Stimulated activated memory B cell treated with anti-CD40 and anti-IgM and Interleukin-4, amounts not matched to agents 10 μg/mL and 1 μg/mL and 100 μg/mL, for 72 hours (primary cell): ENCODE results near the gene ARTN.

Experiments used
- ATAC-seq: fragments of 150-1000 bp; cut with Tn5 transposase; 2 replicates; pipeline ENCODE4 v1.10.0; 2021
- H3K27ac Mint-ChIP-seq: one replicate; pipeline ENCODE4 v1.8.0; 2022; ENCODE audit warnings: mild to moderate bottlenecking, mixed read lengths
- H3K27me3 Mint-ChIP-seq: one replicate; pipeline ENCODE4 v1.8.0; 2022; ENCODE audit warnings: mixed read lengths
- H3K36me3 Mint-ChIP-seq: one replicate; pipeline ENCODE4 v1.8.0; 2022; ENCODE audit warnings: mixed read lengths
- H3K4me1 Mint-ChIP-seq: one replicate; pipeline ENCODE4 v1.8.0; 2022; ENCODE audit warnings: mixed read lengths
- H3K4me3 Mint-ChIP-seq: one replicate; pipeline ENCODE4 v1.8.0; 2022; ENCODE audit warnings: mild to moderate bottlenecking, moderate library complexity, mixed read lengths
- H3K9me3 Mint-ChIP-seq: one replicate; pipeline ENCODE4 v1.8.0; 2022; ENCODE audit warnings: mixed read lengths

The ARTN gene

GRCh38 chr1:43969416-43969745 lies 35.8 kb downstream of the ARTN start:
- ATAC-seq: no peak
- Mint-ChIP-seq H3K4me3 (peak overlapping the region; percentile 92), H3K36me3 (peaks cover 17% of the 10 kb centered on the region), H3K27me3 (no peaks in the 10 kb centered on the region), H3K9me3 (no peaks in the 10 kb centered on the region), H3K4me1 (peaks cover 36% of the 10 kb centered on the region), H3K27ac (no peak overlapping the region)

- Mint-ChIP-seq H3K36me3 (peaks cover 17% of the 10 kb centered on the region), H3K4me1 (peaks cover 38% of the 10 kb centered on the region), H3K9me3 (no peaks in the 10 kb centered on the region), H3K4me3 (peak within 1 kb of the TSS; percentile 92), H3K27me3 (no peaks in the 10 kb centered on the region), H3K27ac (peak within 1 kb of the TSS; percentile 78)
- peak; percentile 94 for ATAC-seq
These were observed 36.3 kb downstream of the ARTN start, which contains the start of gene DPH2 for GRCh38 chr1:43969746-43970466. Gene DPH2, plus strand, starts transcription at chr1:43970010. Its CDS starts 166 bp downstream, at chr1:43970176.

GRCh38 chr1:43970502-43970901 lies 36.9 kb downstream of the ARTN start:
- H3K9me3 Mint-ChIP-seq: no peaks in the 10 kb centered on the region
- no peak for ATAC-seq
- peaks cover 17% of the 10 kb centered on the region for H3K36me3 Mint-ChIP-seq
- H3K4me3 Mint-ChIP-seq: peak overlapping the region; percentile 92
- peaks cover 39% of the 10 kb centered on the region for H3K4me1 Mint-ChIP-seq
- H3K27ac Mint-ChIP-seq: peak overlapping the region; percentile 78
- H3K27me3 Mint-ChIP-seq: no peaks in the 10 kb centered on the region

GRCh38 chr1:43970911-43971310 lies 37.3 kb downstream of the ARTN start:
- peak overlapping the region; percentile 92 for H3K4me3 Mint-ChIP-seq
- H3K27me3 Mint-ChIP-seq: no peaks in the 10 kb centered on the region
- H3K36me3 Mint-ChIP-seq: peaks cover 17% of the 10 kb centered on the region
- H3K27ac Mint-ChIP-seq: peak overlapping the region; percentile 78
- H3K4me1 Mint-ChIP-seq: peaks cover 43% of the 10 kb centered on the region
- H3K9me3 Mint-ChIP-seq: no peaks in the 10 kb centered on the region
- ATAC-seq: no peak

- Mint-ChIP-seq H3K27me3 (no peaks in the 10 kb centered on the region), H3K4me1 (peaks cover 49% of the 10 kb centered on the region), H3K9me3 (no peaks in the 10 kb centered on the region), H3K27ac (no peak overlapping the region), H3K4me3 (peak overlapping the region; percentile 92), H3K36me3 (peaks cover 22% of the 10 kb centered on the region)
- ATAC-seq: no peak
These were observed 37.9 kb downstream of the ARTN start for GRCh38 chr1:43971336-43971980.

- Mint-ChIP-seq H3K9me3 (no peaks in the 10 kb centered on the region), H3K4me1 (peaks cover 73% of the 10 kb centered on the region), H3K36me3 (peaks cover 27% of the 10 kb centered on the region), H3K27ac (peak overlapping the region; percentile 95), H3K4me3 (peak overlapping the region; percentile 92), H3K27me3 (no peaks in the 10 kb centered on the region)
- no peak for ATAC-seq
These were observed 40.4 kb downstream of the ARTN start for GRCh38 chr1:43973981-43974442.

- H3K27me3 Mint-ChIP-seq: no peaks in the 10 kb centered on the region
- ATAC-seq: peak; percentile 89
- no peaks in the 10 kb centered on the region for H3K9me3 Mint-ChIP-seq
- H3K4me1 Mint-ChIP-seq: peaks cover 68% of the 10 kb centered on the region
- peak within 1 kb of the TSS; percentile 92 for H3K4me3 Mint-ChIP-seq
- peak within 1 kb of the TSS; percentile 95 for H3K27ac Mint-ChIP-seq
- H3K36me3 Mint-ChIP-seq: peaks cover 27% of the 10 kb centered on the region
These were observed 41.0 kb downstream of the ARTN start, which contains the start of gene ATP6V0B for GRCh38 chr1:43974443-43975248. Gene ATP6V0B, plus strand, starts transcription at chr1:43974960. Its CDS starts 81 bp downstream, at chr1:43975041.

- no peaks in the 10 kb centered on the region for H3K9me3 Mint-ChIP-seq
- H3K27me3 Mint-ChIP-seq: no peaks in the 10 kb centered on the region
- peaks cover 66% of the 10 kb centered on the region for H3K4me1 Mint-ChIP-seq
- H3K27ac Mint-ChIP-seq: peak overlapping the region; percentile 95
- ATAC-seq: peak; percentile 31
- H3K4me3 Mint-ChIP-seq: peak overlapping the region; percentile 92
- H3K36me3 Mint-ChIP-seq: peaks cover 27% of the 10 kb centered on the region
These were observed 41.8 kb downstream of the ARTN start for GRCh38 chr1:43975249-43975961.

GRCh38 chr1:43976045-43976444 lies 42.4 kb downstream of the ARTN start:
- Mint-ChIP-seq H3K27me3 (no peaks in the 10 kb centered on the region), H3K4me3 (peak overlapping the region; percentile 92), H3K27ac (peak overlapping the region; percentile 95), H3K4me1 (peaks cover 66% of the 10 kb centered on the region), H3K9me3 (no peaks in the 10 kb centered on the region), H3K36me3 (peaks cover 27% of the 10 kb centered on the region)
- ATAC-seq: no peak

GRCh38 chr1:43976890-43977289 lies 43.3 kb downstream of the ARTN start:
- Mint-ChIP-seq H3K4me1 (peaks cover 62% of the 10 kb centered on the region), H3K9me3 (no peaks in the 10 kb centered on the region), H3K27me3 (no peaks in the 10 kb centered on the region), H3K36me3 (peaks cover 27% of the 10 kb centered on the region), H3K4me3 (peak overlapping the region; percentile 15), H3K27ac (peak overlapping the region; percentile 95)
- no peak for ATAC-seq

- no peaks in the 10 kb centered on the region for H3K27me3 Mint-ChIP-seq
- H3K4me3 Mint-ChIP-seq: peak overlapping the region; percentile 15
- ATAC-seq: no peak
- peaks cover 30% of the 10 kb centered on the region for H3K36me3 Mint-ChIP-seq
- H3K27ac Mint-ChIP-seq: peak overlapping the region; percentile 95
- H3K9me3 Mint-ChIP-seq: no peaks in the 10 kb centered on the region
- H3K4me1 Mint-ChIP-seq: peaks cover 62% of the 10 kb centered on the region
These were observed 44.0 kb downstream of the ARTN start for GRCh38 chr1:43977376-43978263.

- no peak for ATAC-seq
- Mint-ChIP-seq H3K4me1 (peaks cover 61% of the 10 kb centered on the region), H3K36me3 (peaks cover 35% of the 10 kb centered on the region), H3K27ac (peak overlapping the region; percentile 95), H3K27me3 (no peaks in the 10 kb centered on the region), H3K9me3 (no peaks in the 10 kb centered on the region), H3K4me3 (peak overlapping the region; percentile 60)
These were observed 44.6 kb downstream of the ARTN start for GRCh38 chr1:43978264-43978550.

GRCh38 chr1:43978551-43979260 lies 45.1 kb downstream of the ARTN start, which contains the start of gene B4GALT2:
Gene B4GALT2, plus strand, starts transcription at chr1:43979210. Its CDS starts 1,951 bp downstream, at chr1:43981161.
- Mint-ChIP-seq H3K9me3 (no peaks in the 10 kb centered on the region), H3K27ac (peak within 1 kb of the TSS; percentile 95), H3K27me3 (no peaks in the 10 kb centered on the region), H3K4me1 (peaks cover 56% of the 10 kb centered on the region), H3K4me3 (peak within 1 kb of the TSS; percentile 82), H3K36me3 (peaks cover 37% of the 10 kb centered on the region)
- ATAC-seq: peak; percentile 7

GRCh38 chr1:43979261-43979527 lies 45.6 kb downstream of the ARTN start:
- Mint-ChIP-seq H3K4me1 (peaks cover 51% of the 10 kb centered on the region), H3K4me3 (no peak overlapping the region), H3K27ac (no peak overlapping the region), H3K27me3 (no peaks in the 10 kb centered on the region), H3K9me3 (no peaks in the 10 kb centered on the region), H3K36me3 (peaks cover 39% of the 10 kb centered on the region)
- no peak for ATAC-seq
